HL-60/S4 treated with retinoic acid at 250 ng/mL for 4 days and 3 days (cell line): ENCODE measurements around the gene DPCD.

ENCODE experiments used
- in situ Hi-C: fragments of 300-500 bp; cut with MboI; formaldehyde crosslinking; loops from 2 replicates; pipeline ENCODE4 v1.7.0; 2022; ENCODE audit warnings: low sequenced_read_pairs

DPCD gene

GRCh38 chr10:101651336-101651735 is 63.2 kb downstream of the DPCD start:
- in situ Hi-C loops: no loop called here

DNA sequence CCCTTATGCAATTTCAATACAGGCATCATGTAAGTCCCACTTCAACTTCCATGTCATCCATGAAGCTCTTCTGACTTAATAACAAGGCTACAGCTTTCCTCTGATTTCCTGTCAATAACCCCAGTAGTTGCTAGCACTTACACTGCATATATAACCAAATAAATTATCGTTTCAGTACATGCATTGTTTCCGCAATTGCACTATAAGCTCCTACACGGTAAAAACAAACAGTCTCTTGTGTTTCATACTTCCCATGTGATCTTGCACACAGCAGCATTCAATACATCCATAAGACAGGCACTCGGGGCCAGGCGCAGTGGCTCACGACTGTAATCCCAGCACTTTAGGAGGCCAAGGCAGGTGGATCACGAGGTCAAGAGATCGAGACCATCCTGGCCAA is 65.4 kb downstream of the DPCD start:
- in situ Hi-C loops: no loop called here

DNA sequence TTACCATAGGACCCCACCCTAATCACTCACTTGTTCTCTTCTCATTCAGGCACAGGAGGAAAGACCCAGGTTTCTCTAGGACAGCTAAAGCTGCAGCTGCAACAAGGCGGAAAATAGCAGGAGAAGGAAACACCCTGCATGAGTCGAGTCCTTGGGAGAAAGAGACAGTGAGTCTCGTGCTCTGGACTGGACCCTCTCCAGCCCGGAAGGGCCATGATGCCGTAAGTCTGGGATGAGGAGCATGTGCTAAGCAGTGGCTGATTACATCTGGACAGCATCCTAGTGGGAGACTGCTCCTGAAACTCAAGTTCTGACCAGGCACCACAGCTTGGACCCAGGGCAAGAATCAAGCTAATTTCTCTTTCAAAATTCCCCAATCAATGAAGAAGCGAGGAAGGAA is 67.4 kb downstream of the DPCD start:
- in situ Hi-C loops: no loop called here

- in situ Hi-C loops: no loop called here
These were observed 68.8 kb downstream of the DPCD start for GRCh38 chr10:101656890-101657289.

DNA sequence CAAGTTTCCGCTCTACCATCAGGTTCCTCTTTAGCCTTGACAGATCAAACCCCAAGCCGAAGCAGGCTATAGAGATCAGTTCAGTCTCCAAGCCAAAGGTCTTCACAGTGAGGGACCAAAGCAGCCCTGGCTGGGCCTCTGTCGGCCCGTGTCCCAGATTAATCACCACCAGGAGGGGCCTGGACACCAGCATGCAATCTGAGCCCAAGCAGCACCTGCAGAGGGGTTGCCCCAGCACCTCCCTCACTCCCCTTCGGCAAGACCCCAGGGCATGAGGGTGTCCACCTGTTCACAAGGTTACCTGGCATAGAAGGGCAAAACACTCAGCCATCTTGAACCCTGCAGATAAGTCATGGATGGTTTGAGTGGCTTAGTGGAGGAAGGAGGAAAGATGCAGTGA is 70.9 kb downstream of the DPCD start:
- in situ Hi-C loops: no loop called here
